ENCODE measurements around the gene CEACAM21. TPM values are rescaled to one million over a fixed set of nuclear protein-coding genes. Genes with fewer than 3 reads are reported as not detected.

The CEACAM21 gene
- total RNA-seq = 2.5 and 14.9 TPM in 2 replicates

DNA sequence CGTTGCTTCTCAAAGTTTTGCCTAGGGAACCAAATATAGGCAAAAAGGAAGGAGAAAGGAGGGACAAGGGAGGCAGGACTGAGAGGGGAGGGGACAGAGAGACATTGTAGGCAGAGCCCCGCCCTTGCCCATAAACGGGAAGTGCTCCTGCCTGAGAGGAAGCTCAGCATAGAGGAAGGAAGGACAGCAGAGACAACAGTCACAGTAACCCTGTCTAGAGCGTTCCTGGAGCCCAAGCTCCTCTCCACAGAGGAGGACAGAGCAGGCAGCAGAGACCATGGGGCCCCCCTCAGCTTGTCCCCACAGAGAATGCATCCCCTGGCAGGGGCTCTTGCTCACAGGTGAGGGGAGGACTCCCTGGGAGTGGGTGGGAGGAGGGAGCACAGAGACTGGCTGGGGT lies at the start of gene CEACAM21:
TSS of gene CEACAM21 (plus strand) at position 169 of the 400 bp plus-strand sequence. CDS start at position 278, 109 bp downstream.

GRCh38 chr19:41626877-41627276 lies 50.9 kb downstream of the CEACAM21 start, which contains the start of gene CEACAM4:
Gene CEACAM4 (minus strand): TSS chr19:41627074. CDS start chr19:41626963, 111 bp downstream.

Other genes with a start within 250 kb of the CEACAM21 start
- 25.4 and 40.8 TPM in 2 replicates for gene TGFB1, start 222.2 kb upstream of the CEACAM21 start, total RNA-seq
- 10.2 TPM in 2 replicates for gene B9D2, start 212.0 kb upstream of the CEACAM21 start, total RNA-seq
- gene TMEM91, start 199.6 kb upstream of the CEACAM21 start, total RNA-seq = 5.8 and 10.5 TPM in 2 replicates
- 24.9 and 27.6 TPM in 2 replicates for gene EXOSC5, start 178.8 kb upstream of the CEACAM21 start, total RNA-seq
- 34.5 and 36.2 TPM in 2 replicates for gene BCKDHA, start 178.3 kb upstream of the CEACAM21 start, total RNA-seq
- 0.87 and 1.5 TPM in 2 replicates for gene B3GNT8, start 148.8 kb upstream of the CEACAM21 start, total RNA-seq
- gene DMAC2, start 136.3 kb upstream of the CEACAM21 start, total RNA-seq = 55.4 and 56.9 TPM in 2 replicates
- not detected in 2 replicates for gene ERICH4, start 133.0 kb upstream of the CEACAM21 start, total RNA-seq
- not detected in 2 replicates for gene CEACAM4, start 50.9 kb downstream of the CEACAM21 start, total RNA-seq
- gene CEACAM7, start 112.1 kb downstream of the CEACAM21 start, total RNA-seq = not detected in 2 replicates
- gene CEACAM5, start 132.5 kb downstream of the CEACAM21 start, total RNA-seq = not detected in 2 replicates
- not detected in 2 replicates for gene CEACAM6, start 179.4 kb downstream of the CEACAM21 start, total RNA-seq
- not detected in 2 replicates for gene CEACAM3, start 220.4 kb downstream of the CEACAM21 start, total RNA-seq

Data from mammary microvascular endothelial cell (primary cell).